B cell (primary cell): ENCODE data around the gene DCDC2C.

Experiments
- CTCF ChIP-seq: fragments of 200-600 bp; IDR thresholded peaks from one replicate; pipeline ENCODE4 v1.8.0; 2022; ENCODE audit warnings: antibody characterized with exemption, mild to moderate bottlenecking
- EZH2 ChIP-seq: IDR thresholded peaks from 2 replicates; pipeline ENCODE4 v1.6.1; 2012; ENCODE audit warnings: borderline replicate concordance, low read depth, mild to moderate bottlenecking, moderate library complexity, low read length; ENCODE audit not compliant: insufficient read depth, poor library complexity, severe bottlenecking

- TF ChIP-seq CTCF, result no peak
- no peak for TF ChIP-seq EZH2
Measured at GRCh38 chr2:3868012-3868805, 164.8 kb downstream of the DCDC2C start.
